D721Med (cell line): ENCODE results near the gene DOCK1.

Experiments used
- DNase-seq: peaks from one replicate; pipeline ENCODE4 v3.0.0; 2011; ENCODE audit warnings: low spot score; ENCODE audit not compliant: insufficient read length
- FAIRE-seq: peaks from 2 replicates; lab custom pipeline; 2011; peaks lifted over from hg19 to GRCh38; lab: Jason Lieb, UNC
- CTCF ChIP-seq: IDR thresholded peaks from 2 replicates; pipeline ENCODE4 v1.5.1; 2012; ENCODE audit warnings: mild to moderate bottlenecking, control low read depth; ENCODE audit not compliant: insufficient read depth; ENCODE audit errors: missing control alignments

Gene DOCK1

DNA sequence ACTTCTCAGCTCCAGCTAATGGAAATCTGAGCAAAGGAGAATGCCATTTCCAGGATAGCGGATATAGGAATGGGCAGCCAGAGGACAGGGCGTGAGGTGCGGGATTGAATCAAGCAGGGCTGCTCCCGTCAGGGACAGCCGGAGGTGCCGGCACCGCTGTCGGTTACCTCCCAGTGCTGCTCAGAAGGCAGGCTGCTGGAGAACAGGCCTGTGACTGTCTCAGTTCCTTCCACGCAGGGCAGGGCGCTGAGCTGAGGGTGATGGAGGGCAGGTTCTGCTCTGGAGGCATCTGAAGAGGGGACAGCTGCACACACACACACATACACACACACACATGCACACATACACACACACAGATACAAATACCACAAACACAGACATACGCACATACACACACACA, 111.1 kb downstream of the DOCK1 start:
- no peak for FAIRE-seq
- no peak for DNase-seq
- TF ChIP-seq CTCF = no peak

- no peak for TF ChIP-seq CTCF
- DNase-seq (no peak), FAIRE-seq (no peak)
Observed at GRCh38 chr10:127017541-127018297, 112.5 kb downstream of the DOCK1 start.

DNA sequence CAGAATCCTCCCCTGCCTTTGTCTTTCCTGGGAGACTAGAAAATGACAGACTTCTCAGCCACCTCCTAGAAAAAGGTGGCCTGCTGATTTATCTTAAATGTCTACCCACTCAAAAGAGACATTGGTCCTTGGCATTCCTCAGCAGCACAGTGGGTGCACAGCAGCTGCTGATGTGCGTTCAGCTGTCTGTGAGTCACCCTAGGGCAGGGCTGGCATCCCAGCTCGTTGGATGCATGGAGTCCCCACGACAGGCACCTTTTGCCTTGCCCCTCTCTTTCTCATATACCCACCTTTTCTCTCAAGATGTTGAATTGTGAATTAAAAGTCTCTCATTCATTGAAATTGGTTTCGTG, 113.0 kb downstream of the DOCK1 start:
- DNase-seq = no peak
- FAIRE-seq = no peak
- TF ChIP-seq CTCF = no peak

DNA sequence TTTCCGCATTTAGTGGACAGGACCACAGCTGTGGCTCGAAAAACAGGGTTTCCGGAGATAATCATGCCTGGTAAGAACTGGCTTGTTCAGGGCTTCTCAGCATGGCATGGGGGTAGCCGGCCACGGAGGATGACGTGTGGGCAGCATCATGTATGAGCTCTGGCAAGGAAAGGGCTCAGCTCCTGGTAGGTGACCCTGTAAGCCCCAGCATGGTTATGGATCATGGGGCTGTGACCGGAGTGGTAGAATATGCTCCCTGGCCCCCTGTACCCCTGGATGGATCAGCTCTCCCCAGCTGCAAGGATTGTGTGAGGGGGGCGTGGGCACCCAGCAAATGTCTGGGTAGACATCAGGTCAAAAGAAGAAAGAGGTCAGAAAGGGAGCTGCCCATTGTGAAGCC, 113.5 kb downstream of the DOCK1 start:
- DNase-seq (no peak), FAIRE-seq (no peak)
- no peak for TF ChIP-seq CTCF

- FAIRE-seq (no peak), DNase-seq (no peak)
- TF ChIP-seq CTCF = no peak
Observed at GRCh38 chr10:127020260-127020659, 115.0 kb downstream of the DOCK1 start.

GRCh38 chr10:127021801-127022200, 116.6 kb downstream of the DOCK1 start:
- FAIRE-seq = no peak
- TF ChIP-seq CTCF = no peak

GRCh38 chr10:127024685-127025435, 119.6 kb downstream of the DOCK1 start:
- FAIRE-seq (no peak), DNase-seq (no peak)
- TF ChIP-seq CTCF = no peak

More at GRCh38 chr10:127021801-127022200, 116.6 kb downstream of the DOCK1 start:
- no peak for DNase-seq
